ENCODE measurements around the gene NCOA6.

NCOA6 gene

GRCh38 chr20:34753706-34754461 is 71.6 kb downstream of the NCOA6 start:
- H3K36me3 ChIP-seq (ENCODE audit: insufficient read depth, low read length) = peaks cover 83% of the 10 kb centered on the region
- H3K27me3 ChIP-seq (ENCODE audit: insufficient read depth, low read length) = no peaks in the 10 kb centered on the region
- H3K4me3 ChIP-seq (ENCODE audit: low read length) = no peak overlapping the region
- no peak overlapping the region for H2AFZ ChIP-seq (ENCODE audit: low read depth, low read length)
- H3K4me1 ChIP-seq (ENCODE audit: insufficient read depth, low read length) = no peaks in the 10 kb centered on the region
- no peaks in the 10 kb centered on the region for H3K9me3 ChIP-seq (ENCODE audit: low read length)

- Histone ChIP-seq H3K9me3 (ENCODE audit: low read length) (no peaks in the 10 kb centered on the region), H3K4me3 (ENCODE audit: low read length) (no peak overlapping the region), H3K27me3 (ENCODE audit: insufficient read depth, low read length) (no peaks in the 10 kb centered on the region), H2AFZ (ENCODE audit: low read depth, low read length) (no peak overlapping the region), H3K36me3 (ENCODE audit: insufficient read depth, low read length) (peaks cover 75% of the 10 kb centered on the region), H3K4me1 (ENCODE audit: insufficient read depth, low read length) (no peaks in the 10 kb centered on the region)
Measured at GRCh38 chr20:34751453-34751852, 74.0 kb downstream of the NCOA6 start.

GRCh38 chr20:34750484-34750883 is 75.0 kb downstream of the NCOA6 start:
- Histone ChIP-seq H3K4me1 (ENCODE audit: insufficient read depth, low read length) (no peaks in the 10 kb centered on the region), H3K27me3 (ENCODE audit: insufficient read depth, low read length) (no peaks in the 10 kb centered on the region), H3K9me3 (ENCODE audit: low read length) (no peaks in the 10 kb centered on the region), H3K36me3 (ENCODE audit: insufficient read depth, low read length) (peaks cover 75% of the 10 kb centered on the region), H2AFZ (ENCODE audit: low read depth, low read length) (no peak overlapping the region), H3K4me3 (ENCODE audit: low read length) (no peak overlapping the region)

GRCh38 chr20:34748709-34749108 is 76.7 kb downstream of the NCOA6 start:
- H3K36me3 ChIP-seq (ENCODE audit: insufficient read depth, low read length) = peaks cover 73% of the 10 kb centered on the region
- H3K4me3 ChIP-seq (ENCODE audit: low read length) = no peak overlapping the region
- H3K27me3 ChIP-seq (ENCODE audit: insufficient read depth, low read length) = no peaks in the 10 kb centered on the region
- no peaks in the 10 kb centered on the region for H3K9me3 ChIP-seq (ENCODE audit: low read length)
- H3K4me1 ChIP-seq (ENCODE audit: insufficient read depth, low read length) = no peaks in the 10 kb centered on the region
- H2AFZ ChIP-seq (ENCODE audit: low read depth, low read length) = no peak overlapping the region

- Histone ChIP-seq H3K4me3 (ENCODE audit: low read length) (no peak overlapping the region), H3K36me3 (ENCODE audit: insufficient read depth, low read length) (peaks cover 79% of the 10 kb centered on the region), H3K4me1 (ENCODE audit: insufficient read depth, low read length) (no peaks in the 10 kb centered on the region), H2AFZ (ENCODE audit: low read depth, low read length) (no peak overlapping the region), H3K27me3 (ENCODE audit: insufficient read depth, low read length) (no peaks in the 10 kb centered on the region), H3K9me3 (ENCODE audit: low read length) (no peaks in the 10 kb centered on the region)
Measured at GRCh38 chr20:34747479-34747878, 78.0 kb downstream of the NCOA6 start.

GRCh38 chr20:34746674-34747073 is 78.8 kb downstream of the NCOA6 start:
- H3K4me3 ChIP-seq (ENCODE audit: low read length) = no peak overlapping the region
- peaks cover 81% of the 10 kb centered on the region for H3K36me3 ChIP-seq (ENCODE audit: insufficient read depth, low read length)
- no peaks in the 10 kb centered on the region for H3K4me1 ChIP-seq (ENCODE audit: insufficient read depth, low read length)
- no peaks in the 10 kb centered on the region for H3K9me3 ChIP-seq (ENCODE audit: low read length)
- H3K27me3 ChIP-seq (ENCODE audit: insufficient read depth, low read length) = no peaks in the 10 kb centered on the region
- no peak overlapping the region for H2AFZ ChIP-seq (ENCODE audit: low read depth, low read length)

- H3K27me3 ChIP-seq (ENCODE audit: insufficient read depth, low read length) = no peaks in the 10 kb centered on the region
Measured at GRCh38 chr20:34744847-34745246, 80.6 kb downstream of the NCOA6 start.

GRCh38 chr20:34744340-34744739 is 81.1 kb downstream of the NCOA6 start:
- H3K27me3 ChIP-seq (ENCODE audit: insufficient read depth, low read length) = no peaks in the 10 kb centered on the region
- H3K36me3 ChIP-seq (ENCODE audit: insufficient read depth, low read length) = peaks cover 83% of the 10 kb centered on the region
- no peaks in the 10 kb centered on the region for H3K9me3 ChIP-seq (ENCODE audit: low read length)
- no peaks in the 10 kb centered on the region for H3K4me1 ChIP-seq (ENCODE audit: insufficient read depth, low read length)
- H3K4me3 ChIP-seq (ENCODE audit: low read length) = no peak overlapping the region
- no peak overlapping the region for H2AFZ ChIP-seq (ENCODE audit: low read depth, low read length)

More at GRCh38 chr20:34744847-34745246, 80.6 kb downstream of the NCOA6 start:
- H3K9me3 ChIP-seq (ENCODE audit: low read length) = no peaks in the 10 kb centered on the region
- H2AFZ ChIP-seq (ENCODE audit: low read depth, low read length) = no peak overlapping the region
- H3K36me3 ChIP-seq (ENCODE audit: insufficient read depth, low read length) = peaks cover 85% of the 10 kb centered on the region
- H3K4me1 ChIP-seq (ENCODE audit: insufficient read depth, low read length) = no peaks in the 10 kb centered on the region
- H3K4me3 ChIP-seq (ENCODE audit: low read length) = no peak overlapping the region

- Histone ChIP-seq H3K27me3 (ENCODE audit: insufficient read depth, low read length) (no peaks in the 10 kb centered on the region), H3K36me3 (ENCODE audit: insufficient read depth, low read length) (peaks cover 78% of the 10 kb centered on the region), H3K4me3 (ENCODE audit: low read length) (no peak overlapping the region), H3K4me1 (ENCODE audit: insufficient read depth, low read length) (no peaks in the 10 kb centered on the region), H2AFZ (ENCODE audit: low read depth, low read length) (no peak overlapping the region), H3K9me3 (ENCODE audit: low read length) (no peaks in the 10 kb centered on the region)
Measured at GRCh38 chr20:34743039-34743438, 82.4 kb downstream of the NCOA6 start.

GRCh38 chr20:34736106-34736735 is 89.2 kb downstream of the NCOA6 start:
- Histone ChIP-seq H3K36me3 (ENCODE audit: insufficient read depth, low read length) (peaks cover 49% of the 10 kb centered on the region), H3K4me1 (ENCODE audit: insufficient read depth, low read length) (no peaks in the 10 kb centered on the region)

GRCh38 chr20:34732523-34732922 is 92.9 kb downstream of the NCOA6 start:
- no peaks in the 10 kb centered on the region for H3K4me1 ChIP-seq (ENCODE audit: insufficient read depth, low read length)
- peaks cover 46% of the 10 kb centered on the region for H3K36me3 ChIP-seq (ENCODE audit: insufficient read depth, low read length)
- H2AFZ ChIP-seq (ENCODE audit: low read depth, low read length) = no peak overlapping the region
- no peaks in the 10 kb centered on the region for H3K9me3 ChIP-seq (ENCODE audit: low read length)
- H3K4me3 ChIP-seq (ENCODE audit: low read length) = no peak overlapping the region
- no peaks in the 10 kb centered on the region for H3K27me3 ChIP-seq (ENCODE audit: insufficient read depth, low read length)

More at GRCh38 chr20:34736106-34736735, 89.2 kb downstream of the NCOA6 start:
- Histone ChIP-seq H3K9me3 (ENCODE audit: low read length) (no peaks in the 10 kb centered on the region), H3K27me3 (ENCODE audit: insufficient read depth, low read length) (no peaks in the 10 kb centered on the region), H2AFZ (ENCODE audit: low read depth, low read length) (no peak overlapping the region), H3K4me3 (ENCODE audit: low read length) (no peak overlapping the region)

- H3K4me1 ChIP-seq (ENCODE audit: insufficient read depth, low read length) = no peaks in the 10 kb centered on the region
- no peak overlapping the region for H3K4me3 ChIP-seq (ENCODE audit: low read length)
- peaks cover 53% of the 10 kb centered on the region for H3K36me3 ChIP-seq (ENCODE audit: insufficient read depth, low read length)
- H3K27me3 ChIP-seq (ENCODE audit: insufficient read depth, low read length) = no peaks in the 10 kb centered on the region
- H3K9me3 ChIP-seq (ENCODE audit: low read length) = no peaks in the 10 kb centered on the region
- no peak overlapping the region for H2AFZ ChIP-seq (ENCODE audit: low read depth, low read length)
Measured at GRCh38 chr20:34729416-34729815, 96.0 kb downstream of the NCOA6 start.

- Histone ChIP-seq H2AFZ (ENCODE audit: low read depth, low read length) (no peak overlapping the region), H3K36me3 (ENCODE audit: insufficient read depth, low read length) (peaks cover 59% of the 10 kb centered on the region), H3K4me3 (ENCODE audit: low read length) (no peak overlapping the region), H3K9me3 (ENCODE audit: low read length) (no peaks in the 10 kb centered on the region), H3K4me1 (ENCODE audit: insufficient read depth, low read length) (no peaks in the 10 kb centered on the region), H3K27me3 (ENCODE audit: insufficient read depth, low read length) (no peaks in the 10 kb centered on the region)
Measured at GRCh38 chr20:34724172-34724571, 101.3 kb downstream of the NCOA6 start.

Measured in neuron (in vitro differentiated cells).